Activated naive CD8-positive, alpha-beta T cell treated with anti-CD3 and anti-CD28 coated beads, Interleukin-2, amount 10 ng/mL, durations not matched to agents 7 days and 5 days (primary cell): ENCODE measurements around the gene PKIG. TPM values are rescaled to one million over a fixed set of nuclear protein-coding genes. Genes with fewer than 3 reads are reported as not detected.

Source experiments
- ATAC-seq: fragments of 150-1000 bp; cut with Tn5 transposase; one replicate; pipeline ENCODE4 v1.10.0; 2021; ENCODE audit warnings: low read depth, moderate library complexity
- POLR2A ChIA-PET: fragments of 350-600 bp; sonication (Branson Sonifier 250); formaldehyde crosslinking; loops from one replicate; lab custom pipeline; 2021; ENCODE audit warnings: antibody characterized with exemption; lab: Charles Lee
- DNase-seq: peaks from one replicate; pipeline ENCODE4 v3.0.0; 2021
- H3K27ac Mint-ChIP-seq: one replicate; pipeline ENCODE4 v1.8.0; 2022; ENCODE audit warnings: mild to moderate bottlenecking, mixed read lengths
- H3K27me3 Mint-ChIP-seq: one replicate; pipeline ENCODE4 v1.8.0; 2022; ENCODE audit warnings: mild to moderate bottlenecking, moderate library complexity, mixed read lengths
- H3K36me3 Mint-ChIP-seq: one replicate; pipeline ENCODE4 v1.8.0; 2021; ENCODE audit warnings: mild to moderate bottlenecking, mixed read lengths
- H3K4me1 Mint-ChIP-seq: one replicate; pipeline ENCODE4 v1.8.0; 2021; ENCODE audit warnings: mixed read lengths
- H3K4me3 Mint-ChIP-seq: one replicate; pipeline ENCODE4 v1.8.0; 2022; ENCODE audit warnings: mild to moderate bottlenecking, moderate library complexity, mixed read lengths
- H3K9me3 Mint-ChIP-seq: one replicate; pipeline ENCODE4 v1.8.0; 2021; ENCODE audit warnings: mixed read lengths
- total RNA-seq, 2 experiments: library from RNA; stranded (reverse); gene quantifications; one replicate each; pipeline ENCODE4 v1.2.3, GENCODE V29; 2021

Gene PKIG
- total RNA-seq, 2 experiments from 2014 or later: 2.5 to 3.1 TPM

DNA sequence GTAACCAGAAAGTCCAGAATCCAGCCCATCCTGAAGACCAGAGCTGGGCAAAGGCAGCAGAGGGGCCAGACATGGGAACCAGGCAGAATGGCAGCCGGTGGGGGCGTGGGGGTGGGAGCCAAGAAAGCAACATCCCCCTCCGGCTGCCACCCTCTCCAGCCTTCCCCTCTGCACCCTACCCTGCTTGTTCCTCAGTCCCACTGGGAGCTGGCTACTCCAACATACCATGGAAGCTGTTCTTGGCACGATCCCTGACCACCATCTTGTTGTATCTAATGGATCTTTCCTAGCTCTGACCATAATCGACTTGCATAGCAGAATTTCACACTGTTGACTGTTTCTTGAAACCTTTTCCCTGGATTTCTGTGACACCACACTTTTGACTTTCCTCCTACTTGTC lies 38.9 kb downstream of the PKIG start:
- Mint-ChIP-seq H3K4me1 (peaks cover 14% of the 10 kb centered on the region), H3K4me3 (no peak overlapping the region), H3K9me3 (no peaks in the 10 kb centered on the region), H3K27me3 (no peaks in the 10 kb centered on the region), H3K27ac (no peak overlapping the region), H3K36me3 (peaks cover 63% of the 10 kb centered on the region)
- DNase-seq: no peak
- POLR2A ChIA-PET: no interaction called here
- no peak for ATAC-seq

DNA sequence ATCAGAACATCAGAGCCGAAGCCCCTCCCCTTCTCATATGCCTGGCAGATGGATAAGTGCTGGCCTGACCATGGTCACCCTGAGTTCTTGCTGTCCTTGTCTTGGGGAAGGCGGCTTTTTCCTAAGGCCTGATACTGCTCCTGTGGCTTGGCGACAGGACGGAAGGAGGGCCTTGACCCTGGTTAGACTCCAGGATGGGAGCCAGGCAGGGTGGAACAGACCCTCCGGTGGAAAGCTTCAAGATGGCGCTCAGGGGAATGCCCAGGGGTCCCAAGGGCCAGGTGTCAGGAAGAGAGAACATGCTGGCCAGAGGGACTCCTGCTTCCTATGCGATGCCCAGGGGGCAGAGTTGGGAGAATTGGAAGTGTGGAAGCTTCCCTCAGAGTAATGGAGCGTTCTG lies 39.6 kb downstream of the PKIG start:
- peaks cover 68% of the 10 kb centered on the region for H3K36me3 Mint-ChIP-seq
- peaks cover 19% of the 10 kb centered on the region for H3K4me1 Mint-ChIP-seq
- no peaks in the 10 kb centered on the region for H3K9me3 Mint-ChIP-seq
- no peak for ATAC-seq
- POLR2A ChIA-PET: no interaction called here
- no peak overlapping the region for H3K27ac Mint-ChIP-seq
- DNase-seq: no peak
- H3K27me3 Mint-ChIP-seq: no peaks in the 10 kb centered on the region
- H3K4me3 Mint-ChIP-seq: no peak overlapping the region

DNA sequence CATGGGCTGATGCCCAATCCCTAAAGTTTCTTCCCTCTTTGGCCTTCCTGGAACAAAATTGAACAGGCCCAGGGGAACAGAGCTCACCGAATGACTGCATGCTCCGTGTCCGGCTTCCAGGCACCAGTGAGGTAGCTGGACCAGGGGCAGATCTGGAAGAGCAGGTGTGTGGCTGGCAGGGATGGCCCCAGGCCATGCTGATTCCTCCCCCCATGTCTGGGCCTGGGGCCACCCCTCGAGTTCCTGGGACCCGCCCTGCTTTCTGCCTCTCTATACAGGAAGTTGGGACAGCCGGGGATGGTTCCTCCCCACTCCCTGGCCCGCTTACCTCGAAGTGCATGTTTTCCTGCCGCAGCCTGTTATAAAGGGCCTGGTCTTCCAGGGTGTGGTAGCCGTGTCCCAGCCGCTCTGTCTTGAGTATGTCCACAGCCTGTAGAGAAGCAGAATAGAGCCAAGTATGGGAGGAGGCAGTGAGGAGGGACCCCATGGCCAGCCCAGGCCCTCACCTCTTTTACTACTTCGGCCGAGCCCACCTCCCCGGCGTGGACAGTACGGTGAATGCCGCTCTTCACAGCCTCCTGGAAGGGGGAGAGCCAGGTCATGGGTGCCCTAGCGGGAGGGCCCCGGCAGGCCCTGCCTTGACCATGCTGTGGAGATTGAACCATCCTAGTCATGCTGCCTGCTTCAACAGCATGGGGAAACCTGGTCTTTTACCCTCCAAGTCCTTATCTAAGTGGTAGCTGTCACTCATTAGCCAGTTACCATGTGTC lies 40.3 kb downstream of the PKIG start:
- Mint-ChIP-seq H3K27me3 (no peaks in the 10 kb centered on the region), H3K4me1 (peaks cover 19% of the 10 kb centered on the region), H3K36me3 (peaks cover 74% of the 10 kb centered on the region), H3K27ac (no peak overlapping the region), H3K4me3 (no peak overlapping the region), H3K9me3 (no peaks in the 10 kb centered on the region)
- ATAC-seq (no peak), DNase-seq (no peak)
- POLR2A ChIA-PET: no interaction called here

DNA sequence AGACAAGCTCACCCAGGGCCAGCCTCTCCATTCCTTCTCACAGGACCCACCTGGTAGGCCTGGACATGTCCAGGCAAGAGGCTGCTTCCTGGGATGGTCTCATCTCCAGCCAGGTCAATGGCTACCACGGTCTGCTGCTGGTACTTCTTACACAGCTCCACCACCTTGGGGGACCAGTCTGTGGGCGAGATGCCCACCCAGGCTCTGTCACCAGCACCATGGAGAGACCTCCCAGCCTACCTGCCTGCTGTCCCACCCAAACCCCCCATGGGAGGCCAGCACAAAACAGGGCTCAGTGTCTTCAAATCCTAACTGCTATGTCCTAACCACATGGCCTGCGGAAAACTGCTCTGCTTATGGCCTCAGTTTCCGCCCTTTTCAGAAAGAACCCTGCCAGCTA lies 41.8 kb downstream of the PKIG start:
- Mint-ChIP-seq H3K4me3 (no peak overlapping the region), H3K27me3 (no peaks in the 10 kb centered on the region), H3K9me3 (no peaks in the 10 kb centered on the region), H3K36me3 (peaks cover 78% of the 10 kb centered on the region), H3K27ac (no peak overlapping the region), H3K4me1 (peaks cover 11% of the 10 kb centered on the region)
- ATAC-seq: no peak
- POLR2A ChIA-PET: no interaction called here
- DNase-seq: no peak

DNA sequence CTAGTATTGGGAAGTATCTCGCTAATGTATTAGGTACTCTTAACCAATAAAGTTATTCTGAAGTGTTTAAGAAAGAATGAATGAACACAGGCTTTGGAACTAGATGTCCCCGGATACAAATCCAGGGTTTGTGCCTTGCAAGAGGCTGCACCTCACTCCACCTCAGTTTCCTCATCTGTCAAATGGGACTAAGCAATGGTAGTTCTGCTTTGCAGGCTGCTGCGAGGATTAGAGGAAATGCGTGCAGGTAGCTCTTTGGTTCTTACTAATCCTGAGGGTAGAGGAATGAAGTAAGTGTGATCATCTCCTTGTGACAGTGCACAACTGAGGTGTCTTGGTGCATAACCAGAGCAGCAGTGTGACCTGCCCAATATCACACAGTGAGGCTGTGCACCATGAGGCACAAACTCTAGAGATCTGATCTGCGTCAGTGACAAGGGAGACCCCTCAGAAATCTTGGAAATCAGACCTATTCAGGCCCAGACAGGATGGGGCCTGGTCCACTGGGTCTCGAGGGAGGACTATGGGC lies 42.4 kb downstream of the PKIG start:
- no peak overlapping the region for H3K4me3 Mint-ChIP-seq
- H3K27ac Mint-ChIP-seq: no peak overlapping the region
- POLR2A ChIA-PET: no interaction called here
- DNase-seq: no peak
- H3K4me1 Mint-ChIP-seq: peaks cover 7% of the 10 kb centered on the region
- no peaks in the 10 kb centered on the region for H3K27me3 Mint-ChIP-seq
- ATAC-seq: no peak
- peaks cover 73% of the 10 kb centered on the region for H3K36me3 Mint-ChIP-seq
- no peaks in the 10 kb centered on the region for H3K9me3 Mint-ChIP-seq

- POLR2A ChIA-PET: no interaction called here
- Mint-ChIP-seq H3K9me3 (no peaks in the 10 kb centered on the region), H3K27ac (no peak overlapping the region), H3K27me3 (no peaks in the 10 kb centered on the region), H3K4me3 (no peak overlapping the region), H3K4me1 (peaks cover 8% of the 10 kb centered on the region), H3K36me3 (peaks cover 71% of the 10 kb centered on the region)
- no peak for ATAC-seq
- DNase-seq: no peak
These were observed 43.0 kb downstream of the PKIG start for GRCh38 chr20:44625361-44625760.

DNA sequence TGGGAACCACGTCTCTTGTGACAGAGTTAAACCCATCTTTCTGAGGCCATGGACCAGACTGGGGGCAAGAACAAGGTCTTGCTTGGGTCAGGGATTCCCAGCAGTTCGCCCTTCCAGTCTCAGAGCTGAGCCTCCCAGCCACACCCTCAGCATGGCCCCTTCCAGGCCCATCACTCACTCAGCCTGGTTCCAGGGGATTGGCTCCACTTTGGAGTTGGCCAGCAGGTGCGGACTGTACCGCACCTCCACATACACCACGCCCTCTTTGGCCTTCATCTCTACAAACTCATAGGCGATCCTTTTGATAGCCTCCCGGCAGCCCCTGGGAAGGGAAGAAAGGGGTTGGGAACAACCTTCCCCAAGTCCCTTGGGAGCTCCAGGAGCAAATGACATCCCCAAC lies 43.9 kb downstream of the PKIG start:
- POLR2A ChIA-PET: interaction anchor here (1.0 kb wide), 1 partner anchor 151 kb away, joined by 3 read pairs; the partner anchor contains the start of gene TTPAL
- peaks cover 65% of the 10 kb centered on the region for H3K36me3 Mint-ChIP-seq
- no peaks in the 10 kb centered on the region for H3K9me3 Mint-ChIP-seq
- peaks cover 8% of the 10 kb centered on the region for H3K4me1 Mint-ChIP-seq
- no peaks in the 10 kb centered on the region for H3K27me3 Mint-ChIP-seq
- DNase-seq (no peak), ATAC-seq (no peak)
- no peak overlapping the region for H3K4me3 Mint-ChIP-seq
- no peak overlapping the region for H3K27ac Mint-ChIP-seq

GRCh38 chr20:44627364-44628010 lies 45.1 kb downstream of the PKIG start:
- DNase-seq: no peak
- no peak for ATAC-seq
- POLR2A ChIA-PET: interaction anchor here (1.0 kb wide), 1 partner anchor 152 kb away, joined by 3 read pairs; the partner anchor contains the start of gene TTPAL
- H3K4me3 Mint-ChIP-seq: no peak overlapping the region
- H3K4me1 Mint-ChIP-seq: peaks cover 8% of the 10 kb centered on the region
- H3K9me3 Mint-ChIP-seq: no peaks in the 10 kb centered on the region
- H3K27me3 Mint-ChIP-seq: no peaks in the 10 kb centered on the region
- H3K27ac Mint-ChIP-seq: no peak overlapping the region
- H3K36me3 Mint-ChIP-seq: peaks cover 55% of the 10 kb centered on the region

GRCh38 chr20:44629017-44629385 lies 46.6 kb downstream of the PKIG start:
- POLR2A ChIA-PET: no interaction called here
- Mint-ChIP-seq H3K4me3 (no peak overlapping the region), H3K27ac (no peak overlapping the region), H3K4me1 (peaks cover 8% of the 10 kb centered on the region), H3K27me3 (no peaks in the 10 kb centered on the region), H3K36me3 (peaks cover 48% of the 10 kb centered on the region), H3K9me3 (no peaks in the 10 kb centered on the region)
- DNase-seq (no peak), ATAC-seq (no peak)

GRCh38 chr20:44629542-44629941 lies 47.2 kb downstream of the PKIG start:
- Mint-ChIP-seq H3K36me3 (peaks cover 43% of the 10 kb centered on the region), H3K9me3 (no peaks in the 10 kb centered on the region), H3K4me3 (no peak overlapping the region), H3K27ac (no peak overlapping the region), H3K27me3 (no peaks in the 10 kb centered on the region), H3K4me1 (peaks cover 8% of the 10 kb centered on the region)
- POLR2A ChIA-PET: no interaction called here
- DNase-seq (no peak), ATAC-seq (no peak)

DNA sequence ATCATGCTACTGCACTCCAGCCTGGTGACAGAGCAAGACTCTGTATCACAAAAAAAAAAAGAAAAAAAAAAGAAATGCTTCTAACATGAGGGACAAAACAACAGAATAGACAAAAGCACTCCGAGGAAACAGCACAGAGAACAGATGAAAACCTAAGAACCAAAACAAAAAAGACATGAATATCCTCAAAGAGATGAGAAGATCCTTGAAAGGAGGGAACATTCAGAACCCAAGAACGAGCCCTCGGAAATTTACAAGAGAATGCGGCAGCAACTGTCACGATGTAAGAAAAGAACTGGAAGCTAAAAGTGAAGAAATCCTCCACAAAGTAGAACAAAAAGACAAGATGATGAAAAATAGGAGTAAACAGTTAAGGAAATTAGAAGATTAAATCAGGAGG lies 47.9 kb downstream of the PKIG start:
- H3K4me3 Mint-ChIP-seq: no peak overlapping the region
- no peaks in the 10 kb centered on the region for H3K9me3 Mint-ChIP-seq
- DNase-seq (no peak), ATAC-seq (no peak)
- H3K36me3 Mint-ChIP-seq: peaks cover 39% of the 10 kb centered on the region
- H3K4me1 Mint-ChIP-seq: peaks cover 8% of the 10 kb centered on the region
- H3K27me3 Mint-ChIP-seq: no peaks in the 10 kb centered on the region
- peak overlapping the region; percentile 27 for H3K27ac Mint-ChIP-seq
- POLR2A ChIA-PET: no interaction called here

- peaks cover 2% of the 10 kb centered on the region for H3K4me1 Mint-ChIP-seq
These were observed 49.8 kb downstream of the PKIG start for GRCh38 chr20:44632103-44632752.

GRCh38 chr20:44633187-44633810 lies 50.9 kb downstream of the PKIG start:
- Mint-ChIP-seq H3K27me3 (no peaks in the 10 kb centered on the region), H3K36me3 (peaks cover 40% of the 10 kb centered on the region)

More at GRCh38 chr20:44632103-44632752, 49.8 kb downstream of the PKIG start:
- Mint-ChIP-seq H3K9me3 (no peaks in the 10 kb centered on the region), H3K27me3 (no peaks in the 10 kb centered on the region), H3K4me3 (no peak overlapping the region), H3K36me3 (peaks cover 41% of the 10 kb centered on the region), H3K27ac (no peak overlapping the region)
- ATAC-seq (no peak), DNase-seq (no peak)
- POLR2A ChIA-PET: no interaction called here

More at GRCh38 chr20:44633187-44633810, 50.9 kb downstream of the PKIG start:
- ATAC-seq (no peak), DNase-seq (no peak)
- Mint-ChIP-seq H3K27ac (no peak overlapping the region), H3K4me3 (no peak overlapping the region), H3K9me3 (no peaks in the 10 kb centered on the region), H3K4me1 (peaks cover 2% of the 10 kb centered on the region)
- POLR2A ChIA-PET: no interaction called here
